Activated CD4-positive, alpha-beta T cell treated with anti-CD3 and anti-CD28 coated beads, Interleukin-2, amount 50 U/mL, for 4 hours (primary cell): Measurements from ENCODE around the gene SREBF1.

Source experiments
- DNase-seq, 2 experiments: peaks; one replicate each; pipeline ENCODE4 v3.0.0-alpha.2; 2020

SREBF1 gene

DNA sequence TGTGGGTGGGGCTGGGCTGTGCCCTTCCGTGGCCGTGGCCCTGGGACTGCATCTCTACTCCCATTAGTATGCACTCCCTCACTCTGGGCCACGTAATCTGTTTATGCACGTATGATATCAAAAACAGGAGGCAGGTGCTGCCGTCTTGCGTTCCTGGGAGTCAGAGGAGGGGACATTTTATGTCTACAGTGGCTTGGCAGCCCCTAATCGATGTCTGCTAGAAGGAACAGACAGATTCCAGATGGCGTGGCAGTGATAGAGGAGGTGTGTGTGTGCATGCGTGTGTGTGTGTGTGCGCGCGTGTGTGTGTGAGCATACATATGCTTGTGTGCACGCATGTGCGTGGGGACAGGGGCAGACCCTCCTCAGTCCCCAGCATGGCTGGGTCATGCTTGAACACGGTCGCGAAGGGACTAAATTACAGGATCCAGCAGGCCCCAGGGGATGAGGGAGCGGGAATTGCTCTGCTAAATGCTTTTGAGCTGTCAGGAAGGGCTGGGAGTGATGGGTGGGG, 44.7 kb downstream of the SREBF1 start:
- DNase-seq: no peak

GRCh38 chr17:17790637-17791464, 45.9 kb downstream of the SREBF1 start:
- DNase-seq: no peak

DNA sequence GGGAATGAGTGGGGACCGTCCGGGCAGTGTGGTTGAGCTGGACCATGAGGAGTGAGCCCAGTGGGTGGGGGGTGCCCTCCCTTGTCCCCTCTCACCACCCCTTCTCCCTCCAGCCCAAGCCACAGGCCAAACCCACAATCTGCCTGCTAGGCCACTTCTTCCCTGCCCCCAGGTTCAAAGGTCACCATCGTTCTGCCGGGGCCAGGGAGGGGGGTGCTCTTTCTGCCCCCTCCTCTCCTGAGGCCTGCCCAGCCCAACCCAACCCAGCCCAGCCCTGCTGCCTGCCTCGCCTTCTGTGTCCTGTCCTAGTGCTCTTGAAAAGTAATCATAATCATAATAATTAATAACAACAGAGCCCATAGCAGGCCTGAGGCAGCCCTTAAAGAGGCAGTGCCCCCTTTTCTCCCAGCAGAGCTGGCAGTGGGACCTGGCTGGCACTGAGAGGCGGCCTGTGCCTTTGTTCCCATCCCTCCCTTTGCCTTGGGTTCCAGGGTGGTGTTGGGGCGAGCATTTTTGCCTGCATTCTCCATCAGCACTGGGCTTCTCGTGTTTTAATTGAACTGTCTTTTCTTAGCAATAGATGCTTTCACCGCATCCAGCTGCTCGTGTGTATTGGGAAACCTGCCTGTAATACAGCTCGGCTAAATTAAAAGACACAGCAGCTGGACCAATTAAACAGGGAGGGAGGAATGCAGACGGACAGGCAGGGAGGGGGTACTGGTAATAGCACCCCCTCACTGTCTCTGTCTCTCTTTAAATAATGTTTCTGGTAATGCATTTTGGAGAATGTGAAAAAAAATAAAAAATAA, 46.8 kb downstream of the SREBF1 start:
- no peak for DNase-seq

DNA sequence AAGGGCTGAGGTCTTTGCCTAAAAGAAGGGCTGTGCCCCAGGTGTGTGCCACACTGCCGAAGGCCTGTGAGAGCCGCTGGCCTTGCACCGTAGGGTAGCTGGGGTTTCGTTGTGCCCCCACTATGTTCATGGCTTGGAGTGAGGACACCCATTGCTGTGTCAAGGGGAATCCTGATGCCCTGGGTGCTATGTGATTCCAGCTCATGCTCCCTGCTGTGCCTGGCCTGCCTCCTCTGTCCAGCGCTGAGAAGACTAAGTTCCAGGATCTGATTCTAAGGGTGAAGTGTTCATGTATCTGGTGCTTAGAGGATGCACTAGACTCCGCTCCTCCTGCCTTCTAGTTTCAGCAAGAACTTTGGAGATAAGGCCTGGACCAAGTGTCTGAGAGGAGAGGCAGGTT, 47.4 kb downstream of the SREBF1 start:
- DNase-seq: no peak

DNA sequence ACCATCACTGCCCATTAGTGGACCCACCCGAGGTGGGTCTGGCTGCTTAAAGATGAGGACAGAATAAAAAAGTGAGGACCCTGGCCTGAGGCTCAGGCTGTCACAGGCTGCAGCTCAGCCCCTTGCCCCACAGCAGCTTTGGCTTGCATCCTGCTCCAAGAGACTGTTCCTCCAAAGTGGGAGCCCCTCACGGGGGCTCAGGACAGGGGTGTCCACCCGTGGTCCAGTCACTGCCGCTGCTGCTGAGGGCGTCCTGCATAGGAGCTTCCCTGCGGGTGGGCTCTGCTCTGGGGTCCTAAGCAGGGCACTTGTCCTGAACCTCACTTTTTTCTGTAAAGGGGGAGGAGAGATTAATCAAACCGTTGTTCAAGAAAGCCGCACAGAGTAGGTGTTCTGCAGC, 47.8 kb downstream of the SREBF1 start:
- DNase-seq: no peak

GRCh38 chr17:17787568-17787967, 49.2 kb downstream of the SREBF1 start:
- no peak for DNase-seq

GRCh38 chr17:17786998-17787397, 49.8 kb downstream of the SREBF1 start:
- DNase-seq: no peak

- no peak for DNase-seq
Measured at GRCh38 chr17:17785407-17785806, 51.4 kb downstream of the SREBF1 start.

- DNase-seq: no peak
Measured at GRCh38 chr17:17784657-17785267, 52.0 kb downstream of the SREBF1 start.

- peak in 1 of 2 experiments; percentile 6 for DNase-seq
Measured at GRCh38 chr17:17783825-17784656, 52.7 kb downstream of the SREBF1 start.

DNA sequence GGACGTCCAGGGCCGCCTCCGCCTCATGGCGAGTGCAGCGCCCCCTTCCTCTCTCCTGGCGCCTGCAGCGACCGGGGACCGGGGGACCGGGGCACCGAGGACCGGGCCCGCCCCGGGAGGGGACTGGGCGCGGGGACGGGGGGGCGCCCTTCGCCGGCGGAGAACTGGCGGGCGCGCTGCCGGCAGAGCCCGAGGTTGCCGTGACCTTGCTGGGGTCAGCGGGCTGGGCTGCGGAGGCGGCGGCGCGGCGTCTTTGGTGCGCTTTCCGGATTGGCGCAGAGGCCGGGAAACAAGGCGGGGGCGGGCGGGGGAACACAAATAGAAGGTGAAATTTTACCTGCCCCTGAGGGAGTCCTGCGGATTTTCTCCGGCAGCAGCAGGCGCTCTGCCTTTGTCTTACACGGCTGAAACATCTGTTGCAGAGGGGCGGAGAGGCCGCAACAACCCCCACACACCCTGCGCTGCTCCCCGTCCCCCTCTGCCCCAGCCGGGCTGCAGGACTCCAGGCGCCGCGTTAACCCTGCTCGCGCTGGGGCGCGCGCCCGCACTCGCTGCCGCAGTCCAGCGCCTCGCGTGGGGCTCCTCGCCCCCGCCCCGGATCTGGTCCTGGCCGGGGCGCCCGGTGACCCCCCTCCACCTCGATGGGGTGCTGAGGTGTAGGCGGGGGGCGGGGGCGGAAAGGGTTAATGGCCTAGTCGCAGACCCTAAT, 53.5 kb downstream of the SREBF1 start:
- peak; percentile 49 to 51 for DNase-seq

DNA sequence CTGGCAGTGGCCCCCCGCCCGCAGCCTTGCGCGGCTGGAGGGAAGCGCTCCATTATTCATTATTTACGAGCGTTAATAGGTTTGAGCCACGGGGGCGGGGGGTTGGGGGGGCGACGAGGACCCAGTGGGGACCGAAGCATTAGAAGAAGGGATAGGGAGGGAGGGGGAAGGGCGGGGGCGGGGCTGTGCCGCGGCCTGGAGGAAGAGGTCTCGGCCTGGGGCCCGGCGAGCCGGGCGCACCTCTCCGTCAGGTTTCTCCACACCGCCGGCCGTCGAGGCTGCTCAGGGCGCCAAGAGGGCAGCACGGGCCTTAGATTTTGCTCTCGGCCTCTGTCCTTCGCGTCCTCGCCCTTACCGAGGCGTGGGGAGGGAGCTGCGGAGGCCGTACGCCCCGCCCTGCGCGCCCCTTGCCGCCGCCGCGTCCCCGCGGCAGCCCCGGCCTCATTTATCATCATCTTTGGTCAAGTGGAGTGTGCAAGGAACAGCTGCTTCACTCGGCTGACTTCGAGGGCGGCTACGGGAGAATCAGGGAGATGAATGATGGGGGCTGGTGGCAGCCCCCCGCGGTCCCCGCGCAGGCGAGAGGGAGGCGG, 54.2 kb downstream of the SREBF1 start:
- DNase-seq: no peak

DNA sequence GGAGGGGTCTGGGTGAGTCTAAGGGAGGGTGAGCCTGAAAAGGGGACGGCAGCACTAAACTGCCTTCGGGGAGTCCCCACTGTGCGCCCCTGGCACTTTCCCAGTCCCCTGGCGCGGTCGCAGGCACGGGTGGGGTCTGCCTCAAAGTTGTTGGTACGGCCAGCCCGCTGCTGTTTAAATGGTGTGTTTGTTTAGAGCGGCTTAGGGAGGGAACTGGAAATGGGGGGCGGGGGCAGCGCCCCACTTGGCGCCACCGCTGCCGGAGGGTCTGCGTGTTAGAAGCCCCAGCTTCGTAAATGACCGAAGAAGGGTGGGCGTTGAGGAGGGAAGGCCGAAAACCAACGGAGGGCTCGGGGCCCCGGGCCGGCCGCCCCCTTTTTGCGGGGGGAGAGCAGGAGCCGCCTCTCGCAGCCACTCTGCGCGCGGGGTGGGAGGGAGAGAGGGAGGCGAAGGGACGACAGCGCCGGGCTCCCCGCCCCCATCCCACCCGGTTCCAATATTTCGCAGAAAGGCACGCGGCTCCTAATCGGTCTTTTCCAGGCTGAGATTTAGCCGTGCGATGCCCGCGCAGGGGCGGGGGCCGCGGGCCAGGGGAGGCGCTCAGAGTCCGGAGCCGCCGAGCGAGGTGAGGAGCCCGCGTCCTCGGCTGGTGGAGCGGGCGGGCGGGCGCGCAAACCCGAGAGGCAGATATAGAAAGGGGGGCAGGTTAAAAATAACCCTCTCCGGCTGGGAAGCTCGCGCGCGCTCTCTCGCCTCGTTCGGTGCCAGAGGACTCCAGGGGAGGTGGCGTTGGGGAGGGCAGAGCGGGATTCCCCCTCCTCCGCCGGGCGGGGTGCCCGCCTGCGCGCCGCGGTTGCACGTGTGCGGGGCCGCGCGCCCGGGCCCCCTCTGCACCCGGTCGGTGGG, 54.9 kb downstream of the SREBF1 start:
- peak; percentile 25 to 31 for DNase-seq

GRCh38 chr17:17780922-17781590, 55.7 kb downstream of the SREBF1 start:
- no peak for DNase-seq

DNA sequence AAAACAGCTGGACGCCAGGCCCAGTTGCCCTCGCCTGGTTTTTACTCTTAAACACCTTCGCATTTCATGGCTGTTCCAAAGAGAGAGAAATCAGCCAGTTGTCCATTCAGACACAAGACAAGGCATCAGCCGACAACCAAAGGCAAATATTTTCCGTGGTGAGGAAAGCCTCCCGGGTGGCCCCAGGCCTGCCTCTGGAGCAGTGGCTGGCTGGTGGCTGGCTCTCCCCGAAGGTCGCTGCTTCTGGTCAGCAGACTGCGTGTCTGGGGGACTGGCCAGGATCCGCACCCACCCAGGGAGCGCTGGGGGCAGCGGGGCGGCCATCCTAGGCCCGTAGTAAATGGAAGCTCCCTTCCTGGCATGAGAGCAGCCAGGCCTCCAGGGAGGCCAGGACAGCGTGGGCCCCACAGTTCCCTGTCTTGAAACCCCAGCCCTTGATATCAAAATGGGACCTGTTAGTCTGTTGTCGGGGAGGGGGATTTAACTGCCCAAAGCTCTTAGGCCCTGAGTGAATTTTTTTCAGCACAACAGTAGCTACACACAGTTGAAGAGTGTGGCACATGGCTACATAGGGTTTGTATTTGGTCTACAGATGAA, 57.7 kb downstream of the SREBF1 start:
- DNase-seq: no peak

- DNase-seq: no peak
Measured at GRCh38 chr17:17778308-17779014, 58.3 kb downstream of the SREBF1 start.

GRCh38 chr17:17776889-17777288, 59.9 kb downstream of the SREBF1 start:
- DNase-seq: no peak

- no peak for DNase-seq
Measured at GRCh38 chr17:17774009-17774881, 62.5 kb downstream of the SREBF1 start.
